HG03378 (cell line): ENCODE measurements around the gene EFNB2.

Experiments used
- ATAC-seq: cut with Tn5 transposase; IDR thresholded peaks from one replicate; pipeline ENCODE4 v1.9.1; 2021; ENCODE audit warnings: mild to moderate bottlenecking, moderate library complexity; ENCODE audit not compliant: unreplicated experiment

Gene EFNB2

GRCh38 chr13:106503730-106504453, 31.6 kb downstream of the EFNB2 start:
- no peak for ATAC-seq

GRCh38 chr13:106503272-106503671, 32.2 kb downstream of the EFNB2 start:
- no peak for ATAC-seq

GRCh38 chr13:106500445-106500844, 35.0 kb downstream of the EFNB2 start:
- no peak for ATAC-seq

GRCh38 chr13:106499896-106500295, 35.6 kb downstream of the EFNB2 start:
- peak; percentile 69 for ATAC-seq

- no peak for ATAC-seq
These were observed 36.3 kb downstream of the EFNB2 start for GRCh38 chr13:106499113-106499512.

GRCh38 chr13:106498571-106498970, 36.9 kb downstream of the EFNB2 start:
- no peak for ATAC-seq

- ATAC-seq: no peak
These were observed 37.3 kb downstream of the EFNB2 start for GRCh38 chr13:106498158-106498557.

- ATAC-seq: no peak
These were observed 38.4 kb downstream of the EFNB2 start for GRCh38 chr13:106497079-106497478.

- ATAC-seq: no peak
These were observed 39.1 kb downstream of the EFNB2 start for GRCh38 chr13:106496072-106496997.

- no peak for ATAC-seq
These were observed 40.5 kb downstream of the EFNB2 start for GRCh38 chr13:106494936-106495335.

- ATAC-seq: no peak
These were observed 41.0 kb downstream of the EFNB2 start for GRCh38 chr13:106494506-106494905.

- ATAC-seq: peak; percentile 96
These were observed 41.8 kb downstream of the EFNB2 start for GRCh38 chr13:106493533-106494220.

- no peak for ATAC-seq
These were observed 42.6 kb downstream of the EFNB2 start for GRCh38 chr13:106492588-106493475.

GRCh38 chr13:106491928-106492587, 43.4 kb downstream of the EFNB2 start:
- ATAC-seq: no peak

GRCh38 chr13:106491463-106491862, 44.0 kb downstream of the EFNB2 start:
- no peak for ATAC-seq

- no peak for ATAC-seq
These were observed 44.7 kb downstream of the EFNB2 start for GRCh38 chr13:106490569-106491321.

- no peak for ATAC-seq
These were observed 45.5 kb downstream of the EFNB2 start for GRCh38 chr13:106489849-106490568.

- no peak for ATAC-seq
These were observed 46.8 kb downstream of the EFNB2 start for GRCh38 chr13:106488686-106489085.

- ATAC-seq: no peak
These were observed 47.4 kb downstream of the EFNB2 start for GRCh38 chr13:106488076-106488475.
